Measurements from ENCODE around the gene AMDHD2. TPM values are rescaled to one million over a fixed set of nuclear protein-coding genes. Genes with fewer than 3 reads are reported as not detected.

The AMDHD2 gene
- total and polyA plus RNA-seq, 2 of the 8 experiments (the other 6 are each of a cell fraction or from before 2014, with no cell fraction given), result 43.0 to 54.6 TPM

DNA sequence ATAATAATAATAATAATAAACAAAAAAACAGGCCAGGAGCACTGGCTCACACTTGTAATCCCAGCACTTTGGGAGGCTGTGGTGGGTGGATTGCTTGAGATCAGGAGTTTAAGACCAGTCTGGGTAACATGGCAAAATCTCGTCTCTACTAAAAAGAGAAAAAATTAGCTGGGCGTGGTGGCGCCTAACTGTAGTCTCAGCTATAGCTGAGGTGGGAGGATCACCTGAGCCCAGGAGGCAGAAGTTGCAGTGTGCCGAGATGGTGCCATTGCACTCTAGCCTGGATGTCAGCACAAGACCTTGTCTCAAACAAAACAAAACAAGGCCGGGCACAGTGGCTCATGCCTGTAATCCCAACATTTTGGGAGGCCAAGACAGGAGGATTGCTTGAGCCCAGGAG lies 25.1 kb upstream of the AMDHD2 start:
- WGBS, 2 experiments (ENCODE audit: extremely low coverage in 1 of 2, insufficient coverage in 1 of 2, insufficient read length in 1 of 2, insufficient replicate concordance in 2 of 2, low coverage in 1 of 2, low lambda C conversion rate in 2 of 2, missing lambda C conversion rate in 1 of 2), result 92% methylated on average over 5 of the region's 5 CpGs; no CpG with 5 or more reads in 1 of the 2 experiments
- Histone ChIP-seq H3K36me3 (ENCODE audit: control insufficient read depth in 2 of 4, insufficient read depth in 4 of 4, low read length in 3 of 4) (peaks cover 0 to 15% (median 4%) of the 10 kb centered on the region in 4 experiments; a peak in 4 of 8 replicates), H2BK20ac (ENCODE audit: low read length) (no peak overlapping the region), H3K79me1 (ENCODE audit: low read depth, low read length) (no peaks in the 10 kb centered on the region; the same call in 1 of the 2 replicates), H3K18ac (ENCODE audit: extremely low read depth, low read length) (no peak overlapping the region), H3K79me2 (ENCODE audit: control insufficient read depth in 1 of 2, insufficient read depth in 2 of 2, low read length in 2 of 2) (0 out of 4 replicates have a peak, but pooled peaks cover 0 to 2% of the 10 kb centered on the region in 2 experiments), H4K20me1 (replicated peaks in 1 of 2; ENCODE audit: control insufficient read depth in 1 of 2, insufficient read depth in 2 of 2, low read length in 2 of 2) (peaks cover 0 to 9% of the 10 kb centered on the region in 2 experiments), H3K4ac (replicated peaks; ENCODE audit: insufficient read length, low read depth, low read length) (no peak overlapping the region), H2BK15ac (ENCODE audit: low read length) (no peak overlapping the region), H3K9me3 (ENCODE audit: insufficient read depth in 2 of 2, low read depth in 1 of 2, low read length in 1 of 2) (no peaks in the 10 kb centered on the region), H3K23me2 (ENCODE audit: low read depth, low read length) (no peaks in the 10 kb centered on the region), H4K5ac (ENCODE audit: insufficient read length, low read depth, low read length) (no peak overlapping the region), H3K27ac (ENCODE audit: low read depth, low read length) (no peak overlapping the region), H3K27me3 (replicated peaks in 1 of 4; ENCODE audit: control insufficient read depth in 3 of 4, extremely low read depth in 1 of 4, insufficient read depth in 3 of 4, low read length in 3 of 4) (no peaks in the 10 kb centered on the region), H2AFZ (ENCODE audit: low read length) (no peak overlapping the region), H3K23ac (ENCODE audit: insufficient read length) (no peak overlapping the region), H4K8ac (ENCODE audit: extremely low read depth, insufficient read depth, low read length) (no peak overlapping the region), H2BK120ac (replicated peaks; ENCODE audit: low read depth, low read length) (no peak overlapping the region), H4K91ac (replicated peaks; ENCODE audit: insufficient read length, low read length) (no peak overlapping the region), H3K14ac (ENCODE audit: insufficient read length) (no peak overlapping the region), H2AK5ac (ENCODE audit: low read depth, low read length) (no peak overlapping the region), H3K4me3 (ENCODE audit: extremely low read depth in 1 of 4, insufficient read depth in 2 of 4, low read depth in 3 of 4, low read length in 4 of 4) (no peak overlapping the region), H2BK5ac (ENCODE audit: low read depth, low read length) (no peak overlapping the region), H3K4me2 (ENCODE audit: insufficient read depth in 1 of 2, low read depth in 2 of 2, low read length in 2 of 2) (no peak overlapping the region), H2BK12ac (ENCODE audit: low read depth, low read length) (no peak overlapping the region), H3K56ac (replicated peaks; ENCODE audit: insufficient read length, low read depth, low read length) (no peak overlapping the region), H3K4me1 (replicated peaks in 1 of 4; ENCODE audit: control insufficient read depth in 3 of 4, insufficient read depth in 4 of 4, low read length in 3 of 4) (no peaks in the 10 kb centered on the region), H3K9ac (replicated peaks in 1 of 4; ENCODE audit: extremely low read depth in 1 of 4, low read depth in 3 of 4, low read length in 3 of 4) (no peak overlapping the region)
- FAIRE-seq, result no peak
- POLR2A ChIA-PET (ENCODE audit: partially characterized antibody), result interaction anchor here (0.7 to 1.5 kb wide), 2 partner anchors 13 to 222 kb away, joined by 4 read pairs; no protein-coding TSS in a partner anchor
- CTCF ChIA-PET (ENCODE audit: partially characterized antibody), result no interaction called here
- no peak for DNase-seq (ENCODE audit: low read depth in 1 of 2, low spot score in 2 of 2)
- no peak for TF ChIP-seq SIN3A (conservative IDR thresholded peaks at IDR 0.05 in 1 of 2, IDR thresholded peaks at IDR 0.05 in 1 of 2; ENCODE audit: low read depth in 1 of 2, low read length in 2 of 2)
- no peak for TF ChIP-seq BRCA1 (IDR thresholded peaks at IDR 0.05; ENCODE audit: low read depth, low read length)
- TF ChIP-seq, protein P1, sequence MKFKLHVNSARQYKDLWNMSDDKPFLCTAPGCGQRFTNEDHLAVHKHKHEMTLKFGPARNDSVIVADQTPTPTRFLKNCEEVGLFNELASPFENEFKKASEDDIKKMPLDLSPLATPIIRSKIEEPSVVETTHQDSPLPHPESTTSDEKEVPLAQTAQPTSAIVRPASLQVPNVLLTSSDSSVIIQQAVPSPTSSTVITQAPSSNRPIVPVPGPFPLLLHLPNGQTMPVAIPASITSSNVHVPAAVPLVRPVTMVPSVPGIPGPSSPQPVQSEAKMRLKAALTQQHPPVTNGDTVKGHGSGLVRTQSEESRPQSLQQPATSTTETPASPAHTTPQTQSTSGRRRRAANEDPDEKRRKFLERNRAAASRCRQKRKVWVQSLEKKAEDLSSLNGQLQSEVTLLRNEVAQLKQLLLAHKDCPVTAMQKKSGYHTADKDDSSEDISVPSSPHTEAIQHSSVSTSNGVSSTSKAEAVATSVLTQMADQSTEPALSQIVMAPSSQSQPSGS (IDR thresholded peaks at IDR 0.05; ENCODE audit: low read length), result no peak
- TF ChIP-seq PHF8 (conservative IDR thresholded peaks at IDR 0.05; ENCODE audit: low read depth, low read length), result no peak
- TF ChIP-seq TCF12 (IDR thresholded peaks at IDR 0.05; ENCODE audit: low read depth, low read length), result no peak
- no peak for TF ChIP-seq TBP (IDR thresholded peaks at IDR 0.05; ENCODE audit: low read depth, low read length)
- TF ChIP-seq CHD1 (IDR thresholded peaks at IDR 0.05; ENCODE audit: low read depth, low read length), result no peak
- TF ChIP-seq NANOG (IDR thresholded peaks at IDR 0.05; ENCODE audit: insufficient read depth, low read depth, low read length, poor library complexity, severe bottlenecking), result no peak
- TF ChIP-seq SRF (IDR thresholded peaks at IDR 0.05; ENCODE audit: low read depth, low read length), result no peak
- no peak for TF ChIP-seq BACH1 (IDR thresholded peaks at IDR 0.05; ENCODE audit: low read length)
- no peak for TF ChIP-seq CREB1 (IDR thresholded peaks at IDR 0.05)
- TF ChIP-seq YY1 (IDR thresholded peaks at IDR 0.05; ENCODE audit: low read depth, low read length), result no peak
- no peak for TF ChIP-seq SUZ12 (IDR thresholded peaks at IDR 0.05; ENCODE audit: low read length)
- TF ChIP-seq BCL11A (IDR thresholded peaks at IDR 0.05; ENCODE audit: low read depth in 2 of 2, low read length in 2 of 2), result no peak

Measured in H1 (cell line).